Kidney epithelial cell (primary cell): ENCODE measurements around the gene CORO2B. TPM values are rescaled to one million over a fixed set of nuclear protein-coding genes. Genes with fewer than 3 reads are reported as not detected.

ENCODE experiments used
- DNase-seq: peaks from one replicate; pipeline ENCODE4 v3.0.0-alpha.2; 2010; ENCODE audit warnings: low read depth
- H3K27me3 ChIP-seq: 2 replicates; pipeline ENCODE4 v1.6.0; 2011; ENCODE audit warnings: low read length; ENCODE audit not compliant: control insufficient read depth, insufficient read depth
- H3K36me3 ChIP-seq: 2 replicates; pipeline ENCODE4 v1.5.1; 2011; ENCODE audit warnings: low read length; ENCODE audit not compliant: control insufficient read depth, insufficient read depth
- H3K4me3 ChIP-seq: 2 replicates; pipeline ENCODE4 v1.5.1; 2011; ENCODE audit warnings: low read depth, mild to moderate bottlenecking, control low read depth, low read length
- total RNA-seq: library from RNA; depleted of rRNA; stranded (reverse); fragments of >200 nt; gene quantifications from 2 replicates; pipeline ENCODE4 v1.2.3, GENCODE V29; 2015
- TF ChIP-seq, protein P1 (sequence below): IDR thresholded peaks from 2 replicates; pipeline ENCODE4 v1.5.1; 2011; ENCODE audit warnings: mild to moderate bottlenecking, moderate library complexity, low read length, control low read depth, inconsistent platforms; ENCODE audit not compliant: insufficient read depth, poor library complexity, severe bottlenecking

Gene CORO2B
- total RNA-seq, 1 donor from 2014 or later: 19.8 TPM

GRCh38 chr15:68584756-68585573, 6.2 kb downstream of the CORO2B start:
- Histone ChIP-seq H3K36me3 (no peaks in the 10 kb centered on the region), H3K27me3 (no peaks in the 10 kb centered on the region), H3K4me3 (no peak overlapping the region)
- TF ChIP-seq, protein P1, sequence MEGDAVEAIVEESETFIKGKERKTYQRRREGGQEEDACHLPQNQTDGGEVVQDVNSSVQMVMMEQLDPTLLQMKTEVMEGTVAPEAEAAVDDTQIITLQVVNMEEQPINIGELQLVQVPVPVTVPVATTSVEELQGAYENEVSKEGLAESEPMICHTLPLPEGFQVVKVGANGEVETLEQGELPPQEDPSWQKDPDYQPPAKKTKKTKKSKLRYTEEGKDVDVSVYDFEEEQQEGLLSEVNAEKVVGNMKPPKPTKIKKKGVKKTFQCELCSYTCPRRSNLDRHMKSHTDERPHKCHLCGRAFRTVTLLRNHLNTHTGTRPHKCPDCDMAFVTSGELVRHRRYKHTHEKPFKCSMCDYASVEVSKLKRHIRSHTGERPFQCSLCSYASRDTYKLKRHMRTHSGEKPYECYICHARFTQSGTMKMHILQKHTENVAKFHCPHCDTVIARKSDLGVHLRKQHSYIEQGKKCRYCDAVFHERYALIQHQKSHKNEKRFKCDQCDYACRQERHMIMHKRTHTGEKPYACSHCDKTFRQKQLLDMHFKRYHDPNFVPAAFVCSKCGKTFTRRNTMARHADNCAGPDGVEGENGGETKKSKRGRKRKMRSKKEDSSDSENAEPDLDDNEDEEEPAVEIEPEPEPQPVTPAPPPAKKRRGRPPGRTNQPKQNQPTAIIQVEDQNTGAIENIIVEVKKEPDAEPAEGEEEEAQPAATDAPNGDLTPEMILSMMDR: no peak
- no peak for DNase-seq

DNA sequence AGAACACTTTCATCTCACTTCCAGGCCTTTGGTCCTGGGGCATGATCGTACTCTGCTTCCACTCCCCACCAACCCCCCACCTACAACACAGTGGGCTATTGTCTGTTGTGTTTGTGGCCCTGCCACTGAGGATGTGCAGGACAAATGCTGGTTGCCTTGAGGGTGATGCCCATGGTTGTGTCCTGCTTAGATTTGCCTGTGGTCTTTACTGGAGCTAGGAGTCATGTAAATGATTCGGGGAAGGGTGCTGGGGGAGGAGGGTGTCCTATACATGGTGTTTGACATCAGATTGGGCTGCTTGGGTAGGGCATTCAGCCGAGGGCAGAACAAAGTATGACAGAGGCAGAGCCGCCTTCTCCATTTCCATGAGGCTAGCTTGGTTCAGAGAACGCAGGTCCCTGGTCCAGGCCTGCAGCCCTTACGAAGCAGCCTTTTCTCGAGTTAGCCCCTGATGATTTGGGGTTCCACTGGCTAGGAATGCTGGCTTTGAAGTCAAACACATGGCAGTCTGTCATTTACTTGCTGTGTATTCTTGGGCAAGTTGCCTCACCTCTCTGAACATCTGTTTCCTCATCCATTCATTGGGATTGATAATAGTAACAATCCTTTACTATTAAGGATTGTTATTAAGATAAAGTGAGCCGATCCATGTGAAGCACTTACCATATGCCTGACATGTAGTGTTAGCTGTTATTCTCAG, 6.9 kb downstream of the CORO2B start:
- no peaks in the 10 kb centered on the region for H3K27me3 ChIP-seq
- no peak overlapping the region for H3K4me3 ChIP-seq
- no peak for DNase-seq
- no peaks in the 10 kb centered on the region for H3K36me3 ChIP-seq
- TF ChIP-seq, protein P1: no peak

- no peaks in the 10 kb centered on the region for H3K36me3 ChIP-seq
- no peaks in the 10 kb centered on the region for H3K27me3 ChIP-seq
- H3K4me3 ChIP-seq: no peak overlapping the region
- DNase-seq: peak; percentile 88
- TF ChIP-seq, protein P1: no peak
These were observed 7.6 kb downstream of the CORO2B start for GRCh38 chr15:68586274-68586961.

DNA sequence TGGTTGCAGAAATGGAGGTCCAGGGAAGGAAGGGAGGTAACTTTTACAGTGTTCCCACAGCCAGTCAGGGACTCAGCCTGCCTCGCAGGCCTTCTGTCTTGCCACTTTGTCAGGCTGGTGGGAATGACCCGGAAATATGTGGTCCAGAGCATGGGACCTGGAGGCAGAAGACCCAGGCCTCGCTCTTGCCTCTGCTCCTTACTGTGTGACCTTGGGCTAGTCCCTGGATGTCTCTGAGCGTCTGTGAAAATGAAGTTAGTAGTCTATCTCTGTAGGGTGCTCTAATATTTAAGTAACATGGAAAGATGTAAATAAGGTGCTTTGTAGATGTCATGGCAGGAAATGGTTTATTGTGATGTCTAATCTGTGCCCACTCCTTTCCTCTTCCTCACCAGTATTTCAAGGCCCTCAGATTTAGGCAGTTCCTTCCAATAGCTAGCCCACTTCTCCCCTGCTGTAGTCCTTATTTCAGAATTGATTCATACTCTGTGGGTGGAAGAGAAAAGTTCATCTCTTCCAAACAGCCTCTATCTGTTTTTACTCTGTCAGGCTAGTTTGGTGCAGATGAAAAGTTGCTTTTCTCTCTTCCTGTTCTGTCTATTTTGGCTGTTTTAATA, 9.1 kb downstream of the CORO2B start:
- H3K27me3 ChIP-seq: no peaks in the 10 kb centered on the region
- DNase-seq: no peak
- TF ChIP-seq, protein P1: no peak

GRCh38 chr15:68589053-68589452, 10.3 kb downstream of the CORO2B start:
- H3K27me3 ChIP-seq: no peaks in the 10 kb centered on the region
- TF ChIP-seq, protein P1: no peak
- H3K4me3 ChIP-seq: no peak overlapping the region
- no peak for DNase-seq
- H3K36me3 ChIP-seq: no peaks in the 10 kb centered on the region

More for the DNA sequence above, 9.1 kb downstream of the CORO2B start:
- Histone ChIP-seq H3K36me3 (no peaks in the 10 kb centered on the region), H3K4me3 (no peak overlapping the region)
